GM23338 (cell line): Measurements from ENCODE around the gene HIVEP1. TPM values are rescaled to one million over a fixed set of nuclear protein-coding genes. Genes with fewer than 3 reads are reported as not detected.

ENCODE experiments used
- ATAC-seq: fragments of 200-7000 bp; cut with Tn5 transposase; 3 replicates; pipeline ENCODE4 v1.9.1; 2020
- DNase-seq: peaks from one replicate; pipeline ENCODE4 v3.0.0-alpha.2; 2015; ENCODE audit warnings: low spot score
- H2AFZ ChIP-seq: fragments of 200-600 bp; sonication (generic); 2 replicates; pipeline ENCODE4 v1.8.0; 2016; ENCODE audit warnings: antibody characterized with exemption, mild to moderate bottlenecking, moderate library complexity
- H3F3A ChIP-seq: fragments of 200-600 bp; sonication (generic); replicated peaks from 2 replicates; pipeline ENCODE4 v1.8.0; 2017; ENCODE audit warnings: antibody characterized with exemption, mixed run types, low read depth
- H3K27ac ChIP-seq: fragments of 200-600 bp; sonication (generic); 2 replicates; pipeline ENCODE4 v1.6.1; 2016; ENCODE audit warnings: low read depth
- H3K27me3 ChIP-seq: fragments of 200-600 bp; sonication (generic); 2 replicates; pipeline ENCODE4 v1.8.0; 2016; ENCODE audit warnings: mild to moderate bottlenecking, mixed run types, moderate library complexity; ENCODE audit not compliant: insufficient read depth
- H3K36me3 ChIP-seq: fragments of 200-600 bp; sonication (generic); 2 replicates; pipeline ENCODE4 v1.8.0; 2016; ENCODE audit warnings: mild to moderate bottlenecking; ENCODE audit not compliant: insufficient read depth
- H3K4me1 ChIP-seq: fragments of 200-600 bp; sonication (generic); 2 replicates; pipeline ENCODE4 v1.8.0; 2016; ENCODE audit warnings: mild to moderate bottlenecking, moderate library complexity; ENCODE audit not compliant: insufficient read depth
- H3K4me2 ChIP-seq: fragments of 200-600 bp; sonication (generic); 2 replicates; pipeline ENCODE4 v1.7.1; 2017; ENCODE audit warnings: mixed run types
- H3K4me3 ChIP-seq: fragments of 200-600 bp; sonication (generic); 2 replicates; pipeline ENCODE4 v1.6.1; 2016; ENCODE audit warnings: mixed run types
- H3K79me2 ChIP-seq: fragments of 200-600 bp; sonication (generic); replicated peaks from 2 replicates; pipeline ENCODE4 v1.8.0; 2017; ENCODE audit warnings: mild to moderate bottlenecking; ENCODE audit not compliant: insufficient read depth
- H3K9me2 ChIP-seq: fragments of 200-600 bp; sonication (generic); 2 replicates; pipeline ENCODE4 v1.8.0; 2017; ENCODE audit not compliant: insufficient read depth
- H4K20me1 ChIP-seq: fragments of 200-600 bp; sonication (generic); replicated peaks from 2 replicates; pipeline ENCODE4 v1.8.0; 2017; ENCODE audit warnings: mild to moderate bottlenecking; ENCODE audit not compliant: insufficient read depth
- H3K27ac Mint-ChIP-seq: 2 replicates; pipeline ENCODE4 v1.8.0; 2020; ENCODE audit warnings: inconsistent platforms, mild to moderate bottlenecking, moderate library complexity, mixed read lengths
- H3K27me3 Mint-ChIP-seq: 3 replicates; pipeline ENCODE4 v1.8.0; 2022; ENCODE audit warnings: low read depth, mild to moderate bottlenecking, moderate library complexity, mixed read lengths, inconsistent platforms; ENCODE audit not compliant: insufficient read depth, poor library complexity
- H3K36me3 Mint-ChIP-seq: 3 replicates; pipeline ENCODE4 v1.8.0; 2021; ENCODE audit warnings: low read depth, mild to moderate bottlenecking, inconsistent platforms, moderate library complexity, mixed read lengths
- H3K4me1 Mint-ChIP-seq: 3 replicates; pipeline ENCODE4 v1.8.0; 2020; ENCODE audit warnings: mild to moderate bottlenecking, inconsistent platforms, mixed read lengths
- H3K4me3 Mint-ChIP-seq: 3 replicates; pipeline ENCODE4 v1.8.0; 2021; ENCODE audit warnings: moderate library complexity, mild to moderate bottlenecking, inconsistent platforms, mixed read lengths
- H3K9me3 Mint-ChIP-seq: 3 replicates; pipeline ENCODE4 v1.8.0; 2020; ENCODE audit warnings: moderate library complexity, mild to moderate bottlenecking, inconsistent platforms, mixed read lengths
- CREB1 ChIP-seq: fragments of 250-450 bp; sonication (Bioruptor Pico); IDR thresholded peaks from 2 replicates; pipeline ENCODE4 v1.5.0; 2020; ENCODE audit warnings: low read depth, mild to moderate bottlenecking, moderate library complexity
- CTCF ChIP-seq, 2 experiments: fragments of 200-600 bp in 1 of 2; sonication (generic) in 1 of 2; conservative IDR thresholded peaks; 2 replicates each; pipeline versions ENCODE4 v1.5.1 to v1.6.1; 2016 to 2017; ENCODE audit warnings: antibody characterized with exemption in 2 of 2, low read depth in 2 of 2, mild to moderate bottlenecking in 2 of 2, moderate library complexity in 1 of 2
- ETS1 ChIP-seq: IDR thresholded peaks from 2 replicates; pipeline ENCODE4 v1.6.1; 2016; ENCODE audit warnings: antibody characterized with exemption
- EZH2 ChIP-seq: fragments of 200-600 bp; sonication (generic); IDR thresholded peaks from one replicate; pipeline ENCODE4 v1.8.0; 2017; ENCODE audit warnings: antibody characterized with exemption, mild to moderate bottlenecking, low read depth; ENCODE audit not compliant: unreplicated experiment
- EZH2phosphoT487 ChIP-seq: fragments of 200-600 bp; sonication (generic); IDR thresholded peaks from one replicate; pipeline ENCODE4 v1.8.1; 2018; ENCODE audit warnings: antibody characterized with exemption; ENCODE audit not compliant: unreplicated experiment
- JUNB ChIP-seq: IDR thresholded peaks from one replicate; pipeline ENCODE4 v1.6.1; 2016; ENCODE audit warnings: antibody characterized with exemption; ENCODE audit not compliant: unreplicated experiment
- NANOG ChIP-seq: IDR thresholded peaks from 2 replicates; pipeline ENCODE4 v1.6.1; 2016; ENCODE audit warnings: antibody characterized with exemption, borderline replicate concordance
- POLR2AphosphoS5 ChIP-seq: IDR thresholded peaks from 2 replicates; pipeline ENCODE4 v1.6.1; 2016; ENCODE audit warnings: antibody characterized with exemption, low read depth
- REST ChIP-seq: IDR thresholded peaks from one replicate; pipeline ENCODE4 v1.6.1; 2018; ENCODE audit warnings: antibody characterized with exemption; ENCODE audit not compliant: unreplicated experiment
- STAT1 ChIP-seq: IDR thresholded peaks from one replicate; pipeline ENCODE4 v1.6.1; 2016; ENCODE audit warnings: antibody characterized with exemption; ENCODE audit not compliant: unreplicated experiment
- ZNF331 ChIP-seq: fragments of 250-450 bp; sonication (Bioruptor Pico); IDR thresholded peaks from 2 replicates; pipeline ENCODE4 v1.5.0; 2020; ENCODE audit warnings: low read depth, mild to moderate bottlenecking, moderate library complexity
- polyA plus RNA-seq: library from polyadenylated mRNA; unstranded; fragments of >200 nt; fragmentation: Nextera tagmentation; extraction: Ambion mirVana; gene quantifications from 2 replicates; pipeline ENCODE4 v1.2.1, GENCODE V29; 2016
- total RNA-seq: library from RNA; depleted of rRNA; stranded (reverse); fragments of >200 nt; shearing (Covaris generic); gene quantifications from 2 replicates; pipeline ENCODE4 v1.2.3, GENCODE V29; 2014

Gene HIVEP1
- total and polyA plus RNA-seq, 2 experiments from 2014 or later: 10.1 to 21.7 TPM

- Mint-ChIP-seq H3K27me3 (peaks cover 1% of the 10 kb centered on the region), H3K4me3 (no peak overlapping the region)
- no peak for TF ChIP-seq EZH2
- TF ChIP-seq EZH2phosphoT487: no peak
- TF ChIP-seq JUNB: no peak
- TF ChIP-seq POLR2AphosphoS5: no peak
- TF ChIP-seq REST: no peak
- no peak for TF ChIP-seq ZNF331
These were observed 43.8 kb upstream of the HIVEP1 start for GRCh38 chr6:11968241-11968806.

GRCh38 chr6:11969092-11969491, 43.0 kb upstream of the HIVEP1 start:
- no peak for DNase-seq
- Histone ChIP-seq H3K36me3 (no peaks in the 10 kb centered on the region), H3K4me1 (peaks cover 26% of the 10 kb centered on the region), H3K27ac (no peak overlapping the region), H3K79me2 (no peaks in the 10 kb centered on the region), H3K9me2 (peaks cover 28% of the 10 kb centered on the region; the same call in 1 of the 2 replicates), H3K27me3 (no peaks in the 10 kb centered on the region), H2AFZ (peak overlapping the region; percentile 66), H3K4me2 (no peak overlapping the region), H4K20me1 (no peaks in the 10 kb centered on the region), H3F3A (no peaks in the 10 kb centered on the region), H3K4me3 (no peak overlapping the region)
- H3K9me3 Mint-ChIP-seq: no peaks in the 10 kb centered on the region; the same call in 2 of the 3 replicates
- no peak for ATAC-seq
- peaks cover 1% of the 10 kb centered on the region for H3K27me3 Mint-ChIP-seq
- H3K36me3 Mint-ChIP-seq: peaks cover 8% of the 10 kb centered on the region
- no peak overlapping the region for H3K27ac Mint-ChIP-seq
- H3K4me3 Mint-ChIP-seq: no peak overlapping the region
- peaks cover 36% of the 10 kb centered on the region for H3K4me1 Mint-ChIP-seq
- no peak for TF ChIP-seq EZH2phosphoT487
- TF ChIP-seq ETS1: no peak
- no peak for TF ChIP-seq CREB1 (CRISPR knock-in tag)
- TF ChIP-seq STAT1: no peak
- TF ChIP-seq CTCF (conservative IDR thresholded peaks at IDR 0.05; ENCODE audit: low read depth in 2 of 2): no peak
- no peak for TF ChIP-seq JUNB
- TF ChIP-seq NANOG: no peak
- no peak for TF ChIP-seq POLR2AphosphoS5
- no peak for TF ChIP-seq EZH2
- no peak for TF ChIP-seq REST

More at GRCh38 chr6:11968241-11968806, 43.8 kb upstream of the HIVEP1 start:
- Histone ChIP-seq H3K4me3 (no peak overlapping the region), H2AFZ (no peak overlapping the region; the same call in 1 of the 2 replicates), H3K9me2 (peaks cover 30% of the 10 kb centered on the region; the same call in 1 of the 2 replicates), H3K36me3 (no peaks in the 10 kb centered on the region), H3K27me3 (no peaks in the 10 kb centered on the region), H3K4me1 (peaks cover 18% of the 10 kb centered on the region), H3K4me2 (no peak overlapping the region), H3F3A (no peaks in the 10 kb centered on the region), H4K20me1 (no peaks in the 10 kb centered on the region), H3K79me2 (no peaks in the 10 kb centered on the region), H3K27ac (no peak overlapping the region)
- peaks cover 30% of the 10 kb centered on the region for H3K4me1 Mint-ChIP-seq
- H3K36me3 Mint-ChIP-seq: peaks cover 8% of the 10 kb centered on the region
- no peak for DNase-seq
- H3K9me3 Mint-ChIP-seq: no peaks in the 10 kb centered on the region; the same call in 2 of the 3 replicates
- H3K27ac Mint-ChIP-seq: no peak overlapping the region
- no peak for ATAC-seq
